ENCODE results near the gene RNF227. TPM values are rescaled to one million over a fixed set of nuclear protein-coding genes. Genes with fewer than 3 reads are reported as not detected.
A peak's percentile ranks its signal among the peaks of the same experiment; 100 is the strongest.

The RNF227 gene
- total RNA-seq, 1 experiment from 2014 or later: 0.11 TPM

GRCh38 chr17:7916808-7917207, 719 bp upstream of the RNF227 start:
- TF ChIP-seq EZH2phosphoT487 (IDR thresholded peaks at IDR 0.05; ENCODE audit: borderline replicate concordance, low read length): no peak
- TF ChIP-seq CTCF (conservative IDR thresholded peaks at IDR 0.05; ENCODE audit: low read depth, low read length): no peak
- TF ChIP-seq EZH2 (IDR thresholded peaks at IDR 0.05; ENCODE audit: low read length, unreplicated experiment): no peak
- H4K20me1 ChIP-seq (ENCODE audit: low read length): no peaks in the 10 kb centered on the region
- no TSS peak for BruUV-seq (replicated peaks)
- no peaks in the 10 kb centered on the region for H3F3A ChIP-seq (ENCODE audit: low read length, unreplicated experiment)
- H3K9me3 ChIP-seq (ENCODE audit: low read length): no peaks in the 10 kb centered on the region
- CTCF ChIA-PET: no interaction called here
- H3K4me1 ChIP-seq (ENCODE audit: insufficient read depth, low read length): peaks cover 17% of the 10 kb centered on the region
- ATAC-seq: no peak
- POLR2A ChIA-PET (ENCODE audit: unreplicated experiment): no interaction called here
- DNase-seq: no peak
- intact Hi-C loops (cut with micrococcal nuclease): no loop called here
- H3K27ac ChIP-seq (ENCODE audit: low read length): no peak overlapping the region
- no peak overlapping the region for H3K9ac ChIP-seq (ENCODE audit: low read length)
- H3K9me2 ChIP-seq (replicated peaks; ENCODE audit: low read length): no peaks in the 10 kb centered on the region
- no peak overlapping the region for H2AFZ ChIP-seq (ENCODE audit: low read length)
- H3K4me3 ChIP-seq (ENCODE audit: low read length): no peak overlapping the region
- H3K4me2 ChIP-seq (ENCODE audit: low read length): no peak overlapping the region
- no peaks in the 10 kb centered on the region for H3K36me3 ChIP-seq (ENCODE audit: low read depth, low read length)
- H3K79me2 ChIP-seq (ENCODE audit: low read length): no peaks in the 10 kb centered on the region
- no peaks in the 10 kb centered on the region for H3K27me3 ChIP-seq (ENCODE audit: low read length)

GRCh38 chr17:7916385-7916682, 245 bp upstream of the RNF227 start:
- Histone ChIP-seq H4K20me1 (ENCODE audit: low read length) (no peaks in the 10 kb centered on the region), H2AFZ (ENCODE audit: low read length) (peak overlapping the region; percentile 81), H3K4me2 (ENCODE audit: low read length) (peak overlapping the region; percentile 70), H3K4me3 (ENCODE audit: low read length) (no peak overlapping the region; the same call in 1 of the 2 replicates), H3F3A (ENCODE audit: low read length, unreplicated experiment) (no peaks in the 10 kb centered on the region), H3K27ac (ENCODE audit: low read length) (no peak overlapping the region), H3K9me2 (replicated peaks; ENCODE audit: low read length) (no peaks in the 10 kb centered on the region), H3K4me1 (ENCODE audit: insufficient read depth, low read length) (peaks cover 17% of the 10 kb centered on the region), H3K9ac (ENCODE audit: low read length) (no peak overlapping the region), H3K9me3 (ENCODE audit: low read length) (no peaks in the 10 kb centered on the region), H3K36me3 (ENCODE audit: low read depth, low read length) (no peaks in the 10 kb centered on the region), H3K27me3 (ENCODE audit: low read length) (no peaks in the 10 kb centered on the region), H3K79me2 (ENCODE audit: low read length) (no peaks in the 10 kb centered on the region)
- POLR2A ChIA-PET (ENCODE audit: unreplicated experiment): no interaction called here
- CTCF ChIA-PET: no interaction called here
- no peak for TF ChIP-seq CTCF (conservative IDR thresholded peaks at IDR 0.05; ENCODE audit: low read depth, low read length)
- no peak for TF ChIP-seq EZH2phosphoT487 (IDR thresholded peaks at IDR 0.05; ENCODE audit: borderline replicate concordance, low read length)
- no peak for TF ChIP-seq EZH2 (IDR thresholded peaks at IDR 0.05; ENCODE audit: low read length, unreplicated experiment)
- ATAC-seq (no peak), DNase-seq (no peak)
- intact Hi-C loops (cut with micrococcal nuclease): no loop called here
- BruUV-seq (replicated peaks): no TSS peak

DNA sequence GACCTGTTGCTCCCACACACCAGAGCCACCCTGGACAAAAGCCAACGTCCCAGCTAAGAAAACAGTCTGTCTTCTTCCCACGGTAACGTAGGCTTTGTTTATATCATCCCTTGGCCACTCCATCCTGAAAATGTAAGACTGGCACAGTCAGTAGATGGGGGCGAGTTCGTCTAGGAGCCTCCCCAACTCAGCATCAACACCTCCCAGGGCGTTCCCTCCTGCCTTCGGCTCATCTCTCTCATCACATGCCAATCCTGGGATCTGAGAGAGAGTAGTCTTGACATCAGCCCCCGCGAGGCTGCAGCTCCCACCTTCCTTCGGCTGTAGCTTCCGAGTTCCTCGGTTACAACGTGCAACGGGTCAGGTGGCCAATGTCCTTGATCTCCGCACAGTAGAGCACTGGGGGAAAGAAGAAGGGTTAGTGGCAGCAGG, 894 bp downstream of the RNF227 start:
- peak overlapping the region; percentile 37 for H3K9ac ChIP-seq (ENCODE audit: low read length)
- no TSS peak for BruUV-seq (replicated peaks)
- H3K36me3 ChIP-seq (ENCODE audit: low read depth, low read length): no peaks in the 10 kb centered on the region; the same call in 1 of the 2 replicates
- TF ChIP-seq CTCF (conservative IDR thresholded peaks at IDR 0.05; ENCODE audit: low read depth, low read length) (no peak), EZH2 (IDR thresholded peaks at IDR 0.05; ENCODE audit: low read length, unreplicated experiment) (no peak), EZH2phosphoT487 (IDR thresholded peaks at IDR 0.05; ENCODE audit: borderline replicate concordance, low read length) (no peak)
- H3K27ac ChIP-seq (ENCODE audit: low read length): no peak overlapping the region
- H3K27me3 ChIP-seq (ENCODE audit: low read length): no peaks in the 10 kb centered on the region
- H3K79me2 ChIP-seq (ENCODE audit: low read length): no peaks in the 10 kb centered on the region
- peaks cover 17% of the 10 kb centered on the region for H3K4me1 ChIP-seq (ENCODE audit: insufficient read depth, low read length)
- ATAC-seq: peak; percentile 41
- H3K9me3 ChIP-seq (ENCODE audit: low read length): no peaks in the 10 kb centered on the region
- H3K4me3 ChIP-seq (ENCODE audit: low read length): peak overlapping the region; percentile 69
- H3K4me2 ChIP-seq (ENCODE audit: low read length): peak overlapping the region; percentile 96
- peak; percentile 3 for DNase-seq
- no peaks in the 10 kb centered on the region for H3F3A ChIP-seq (ENCODE audit: low read length, unreplicated experiment)
- ChIA-PET POLR2A (ENCODE audit: unreplicated experiment) (no interaction called here), CTCF (no interaction called here)
- no peaks in the 10 kb centered on the region for H3K9me2 ChIP-seq (replicated peaks; ENCODE audit: low read length)
- H2AFZ ChIP-seq (ENCODE audit: low read length): peak overlapping the region; percentile 81
- H4K20me1 ChIP-seq (ENCODE audit: low read length): no peaks in the 10 kb centered on the region
- intact Hi-C loops (cut with micrococcal nuclease): loop anchor here (1.0 kb wide), 1 partner anchor 73 kb away; no protein-coding TSS in a partner anchor
